HepG2 (cell line): ENCODE measurements around the gene DENND2A. TPM values are rescaled to one million over a fixed set of nuclear protein-coding genes. Genes with fewer than 3 reads are reported as not detected.
A peak's percentile ranks its signal among the peaks of the same experiment; 100 is the strongest.

ENCODE experiments used
- EED ChIP-seq: sonication (generic); formaldehyde crosslinking; IDR thresholded peaks from 2 replicates; pipeline ENCODE4 v1.5.0; 2020; ENCODE audit warnings: mild to moderate bottlenecking, missing genetic modification reagents
- IRX3 ChIP-seq: sonication (generic); formaldehyde crosslinking; IDR thresholded peaks from 2 replicates; pipeline ENCODE4 v1.8.1; 2023; ENCODE audit warnings: mild to moderate bottlenecking, low read depth, missing genetic modification reagents, borderline replicate concordance
- JUNB ChIP-seq: sonication (generic); formaldehyde crosslinking; IDR thresholded peaks from 2 replicates; pipeline ENCODE4 v1.8.0; 2022; ENCODE audit warnings: missing genetic modification reagents, mild to moderate bottlenecking, borderline replicate concordance
- KLF16 ChIP-seq, 2 experiments: sonication (generic) in 1 of 2; formaldehyde crosslinking in 1 of 2; IDR thresholded peaks; 2 replicates each; pipeline versions ENCODE4 v1.6.1 to v1.8.0; 2016 to 2023; ENCODE audit warnings: missing genetic modification reagents in 2 of 2, missing compliant biosample characterization in 1 of 2
- KLF9 ChIP-seq: IDR thresholded peaks from 2 replicates; pipeline ENCODE4 v1.6.1; 2016; ENCODE audit warnings: low read depth
- MAFG ChIP-seq: sonication (generic); formaldehyde crosslinking; IDR thresholded peaks from 2 replicates; pipeline ENCODE4 v1.5.1; 2020; ENCODE audit warnings: mild to moderate bottlenecking, missing genetic modification reagents
- MBD4 ChIP-seq: IDR thresholded peaks from 2 replicates; pipeline ENCODE4 v1.6.1; 2012; ENCODE audit warnings: low read length, inconsistent platforms, borderline replicate concordance
- MYC ChIP-seq: sonication (generic); formaldehyde crosslinking; IDR thresholded peaks from 2 replicates; pipeline ENCODE4 v1.9.0; 2021; ENCODE audit warnings: missing genetic modification reagents, borderline replicate concordance
- PHF21A ChIP-seq: sonication (generic); formaldehyde crosslinking; IDR thresholded peaks from 2 replicates; pipeline ENCODE4 v1.5.0; 2020; ENCODE audit warnings: mild to moderate bottlenecking, missing genetic modification reagents
- RCOR2 ChIP-seq: IDR thresholded peaks from 2 replicates; pipeline ENCODE4 v1.6.1; 2016; ENCODE audit warnings: missing biosample characterization, missing genetic modification reagents
- RNF219 ChIP-seq: sonication (generic); formaldehyde crosslinking; IDR thresholded peaks from 2 replicates; pipeline ENCODE4 v1.5.0; 2020; ENCODE audit warnings: mild to moderate bottlenecking, missing genetic modification reagents
- TBX2 ChIP-seq: sonication (generic); formaldehyde crosslinking; IDR thresholded peaks from 2 replicates; pipeline ENCODE4 v1.5.0; 2020; ENCODE audit warnings: missing genetic modification reagents, mild to moderate bottlenecking, borderline replicate concordance
- TIGD3 ChIP-seq: sonication (generic); formaldehyde crosslinking; IDR thresholded peaks from 2 replicates; pipeline ENCODE4 v1.5.1; 2020; ENCODE audit warnings: mild to moderate bottlenecking, missing genetic modification reagents, borderline replicate concordance
- YY1 ChIP-seq: IDR thresholded peaks from 2 replicates; pipeline ENCODE4 v1.6.1; 2011; ENCODE audit warnings: low read length, low read depth, moderate library complexity, mild to moderate bottlenecking; ENCODE audit not compliant: insufficient read depth, insufficient replicate concordance
- ZMAT3 ChIP-seq: sonication (generic); formaldehyde crosslinking; conservative IDR thresholded peaks from 2 replicates; pipeline ENCODE4 v1.7.0; 2021; ENCODE audit warnings: missing genetic modification reagents
- ZNF138 ChIP-seq: sonication (generic); formaldehyde crosslinking; IDR thresholded peaks from 2 replicates; pipeline ENCODE4 v1.5.0; 2020; ENCODE audit warnings: mild to moderate bottlenecking, low read depth, missing genetic modification reagents
- ZNF562 ChIP-seq: sonication (generic); formaldehyde crosslinking; IDR thresholded peaks from 2 replicates; pipeline ENCODE4 v1.8.0; 2022; ENCODE audit warnings: missing genetic modification reagents, borderline replicate concordance
- ZNF737 ChIP-seq: sonication (generic); formaldehyde crosslinking; IDR thresholded peaks from 2 replicates; pipeline ENCODE4 v1.5.0; 2020; ENCODE audit warnings: missing genetic modification reagents, mild to moderate bottlenecking, borderline replicate concordance
- polyA plus RNA-seq, 8 experiments: library from polyadenylated mRNA; depleted of rRNA in 3 of 8; stranded (reverse) in 7 of 8; unstranded in 1 of 8; fragments of >200 nt; fragmentation: Illumina TruSeq in 4 of 8; extraction: Trizol in 4 of 8; gene quantifications; 2 replicates each; pipeline versions ENCODE4 v1.2.1 to v1.2.3, GENCODE V29; 2011 to 2016; ENCODE audit warnings: low read depth in 4 of 8, missing spikeins in 1 of 8, mixed read lengths in 1 of 8; ENCODE audit not compliant: insufficient read depth in 1 of 8
- total RNA-seq, 5 experiments: library from RNA; depleted of rRNA; stranded (reverse); fragments of >200 nt; fragmentation: Illumina TruSeq; extraction: Trizol; gene quantifications; 2 replicates each; pipeline ENCODE4 v1.2.3, GENCODE V29; 2016; ENCODE audit warnings: low read depth in 1 of 5
- TF ChIP-seq, protein P1 (sequence below): sonication (generic); formaldehyde crosslinking; IDR thresholded peaks from 2 replicates; pipeline ENCODE4 v1.8.1; 2023; ENCODE audit warnings: mild to moderate bottlenecking, moderate library complexity, missing genetic modification reagents
- TF ChIP-seq, protein P2 (sequence below): sonication (generic); formaldehyde crosslinking; IDR thresholded peaks from 2 replicates; pipeline ENCODE4 v1.8.0; 2022; ENCODE audit warnings: mild to moderate bottlenecking, missing genetic modification reagents, moderate library complexity

DENND2A gene
- total and polyA plus RNA-seq, 2 of the 13 experiments (the other 11 are each of a cell fraction or from before 2014, with no cell fraction given), result not detected

DNA sequence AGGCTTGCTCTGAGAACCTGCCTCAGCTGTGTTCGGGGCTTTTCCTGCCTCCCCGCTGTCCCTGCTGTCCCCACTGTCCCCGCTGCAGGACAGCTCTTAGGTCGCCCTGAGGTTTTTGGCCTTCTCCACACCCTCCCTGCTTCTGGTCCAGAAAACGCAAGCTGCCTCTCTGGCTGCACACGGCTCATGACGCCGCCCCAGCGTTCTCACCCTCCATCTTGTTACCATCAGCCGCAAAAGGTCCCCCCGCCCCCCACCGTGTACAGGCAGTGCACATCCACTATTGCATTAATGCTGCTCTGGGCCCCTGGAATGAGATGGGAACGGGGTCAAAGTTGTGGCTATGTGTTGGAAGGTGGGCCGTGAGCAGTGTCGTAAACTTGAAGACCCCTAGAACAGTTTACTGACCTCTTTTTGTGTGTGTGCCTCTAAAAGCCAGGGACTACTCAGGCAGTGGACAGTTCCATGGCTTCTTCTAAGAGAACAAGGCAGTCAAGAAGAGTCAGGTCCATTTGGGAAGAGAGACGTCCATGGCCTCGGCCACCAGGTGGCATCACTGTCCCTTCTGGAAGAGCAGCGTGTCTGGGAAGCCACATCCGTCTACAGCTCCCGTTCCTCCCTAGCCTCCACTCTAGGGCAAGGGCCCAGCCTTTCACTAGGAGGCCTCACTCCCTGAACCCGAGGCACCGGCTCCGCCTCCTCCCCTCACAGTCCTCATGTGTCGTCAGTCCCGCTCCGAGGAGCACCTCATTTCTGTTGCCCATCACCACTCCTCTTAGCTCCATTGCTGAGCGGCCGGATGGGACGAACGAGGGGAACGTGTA is 122.9 kb downstream of the DENND2A start (continued):
- TF ChIP-seq TIGD3 (CRISPR knock-in tag), result no peak
- no peak for TF ChIP-seq TBX2 (CRISPR knock-in tag)
- TF ChIP-seq RCOR2 (CRISPR knock-in tag), result no peak
- TF ChIP-seq RNF219 (CRISPR knock-in tag), result no peak
- no peak for TF ChIP-seq MBD4
- no peak for TF ChIP-seq KLF16 (CRISPR knock-in tag; IDR thresholded peaks at IDR 0.05)
- TF ChIP-seq PHF21A, result no peak
- no peak for TF ChIP-seq MAFG (CRISPR knock-in tag)
- peak; percentile 46; the same call in 1 of the 2 replicates for TF ChIP-seq MYC
- TF ChIP-seq ZNF737, result no peak
- no peak for TF ChIP-seq KLF9 (CRISPR knock-in tag)
- TF ChIP-seq JUNB (CRISPR knock-in tag), result no peak
- TF ChIP-seq IRX3 (CRISPR knock-in tag), result no peak
- TF ChIP-seq ZMAT3 (CRISPR knock-in tag), result no peak
- TF ChIP-seq, protein P1, sequence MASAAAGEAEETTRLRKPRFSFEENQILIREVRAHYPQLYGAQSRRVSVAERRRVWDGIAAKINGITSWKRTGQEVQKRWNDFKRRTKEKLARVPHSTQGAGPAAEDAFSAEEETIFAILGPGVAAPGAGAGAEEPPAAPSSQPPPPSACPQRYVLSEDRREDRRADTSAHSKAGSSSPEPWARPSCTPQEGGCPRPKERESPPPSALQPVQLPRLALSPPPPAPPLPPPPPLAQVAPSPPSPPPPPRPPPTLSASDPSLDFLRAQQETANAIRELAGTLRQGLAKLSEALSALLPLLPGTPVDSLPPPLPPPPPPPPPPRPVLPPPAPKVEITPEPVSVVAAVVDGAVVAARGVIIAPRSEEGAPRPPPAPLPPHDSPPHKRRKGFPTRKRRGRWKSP (CRISPR knock-in tag), result no peak
- TF ChIP-seq EED (CRISPR knock-in tag), result no peak
- TF ChIP-seq, protein P2, sequence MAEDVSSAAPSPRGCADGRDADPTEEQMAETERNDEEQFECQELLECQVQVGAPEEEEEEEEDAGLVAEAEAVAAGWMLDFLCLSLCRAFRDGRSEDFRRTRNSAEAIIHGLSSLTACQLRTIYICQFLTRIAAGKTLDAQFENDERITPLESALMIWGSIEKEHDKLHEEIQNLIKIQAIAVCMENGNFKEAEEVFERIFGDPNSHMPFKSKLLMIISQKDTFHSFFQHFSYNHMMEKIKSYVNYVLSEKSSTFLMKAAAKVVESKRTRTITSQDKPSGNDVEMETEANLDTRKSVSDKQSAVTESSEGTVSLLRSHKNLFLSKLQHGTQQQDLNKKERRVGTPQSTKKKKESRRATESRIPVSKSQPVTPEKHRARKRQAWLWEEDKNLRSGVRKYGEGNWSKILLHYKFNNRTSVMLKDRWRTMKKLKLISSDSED (CRISPR knock-in tag), result no peak
- no peak for TF ChIP-seq ZNF138 (CRISPR knock-in tag)
- no peak for TF ChIP-seq ZNF562 (CRISPR knock-in tag)
- TF ChIP-seq YY1, result peak; percentile 33
